GM12892 (cell line): ENCODE results near the gene RADIL.

Experiments
- DNase-seq: peaks from one replicate; pipeline ENCODE4 v3.0.0; 2011; ENCODE audit not compliant: insufficient read length
- FAIRE-seq: peaks from 2 replicates; lab custom pipeline; 2011; peaks lifted over from hg19 to GRCh38; lab: Jason Lieb, UNC
- POLR2A ChIP-seq: IDR thresholded peaks from 2 replicates; pipeline ENCODE4 v1.6.1; 2011; ENCODE audit warnings: low read depth, low read length, control low read depth
- POLR2AphosphoS5 ChIP-seq: IDR thresholded peaks from 2 replicates; pipeline ENCODE4 v1.6.1; 2011; ENCODE audit warnings: low read depth, low read length, control low read depth
- TAF1 ChIP-seq: IDR thresholded peaks from 2 replicates; pipeline ENCODE4 v1.6.1; 2011; ENCODE audit warnings: low read depth, mild to moderate bottlenecking, control low read depth, low read length, borderline replicate concordance

RADIL gene

GRCh38 chr7:4758111-4758510, 125.4 kb downstream of the RADIL start:
- TF ChIP-seq POLR2A (no peak), TAF1 (no peak), POLR2AphosphoS5 (no peak)
- DNase-seq (no peak), FAIRE-seq (no peak)

GRCh38 chr7:4755045-4755444, 128.5 kb downstream of the RADIL start:
- no peak for TF ChIP-seq POLR2AphosphoS5
- TF ChIP-seq TAF1 = no peak
- no peak for TF ChIP-seq POLR2A
- DNase-seq = no peak
- no peak for FAIRE-seq

GRCh38 chr7:4754433-4755010, 129.0 kb downstream of the RADIL start:
- TF ChIP-seq POLR2A = no peak
- TF ChIP-seq TAF1 = no peak
- no peak for TF ChIP-seq POLR2AphosphoS5
- DNase-seq (no peak), FAIRE-seq (no peak)

- FAIRE-seq (peak; percentile 91), DNase-seq (peak; percentile 92)
- TF ChIP-seq POLR2A = no peak
- no peak for TF ChIP-seq POLR2AphosphoS5
- TF ChIP-seq TAF1 = no peak
These were observed 129.7 kb downstream of the RADIL start for GRCh38 chr7:4753598-4754432.

GRCh38 chr7:4751398-4751947, 132.0 kb downstream of the RADIL start:
- no peak for DNase-seq
- TF ChIP-seq POLR2AphosphoS5 (no peak), TAF1 (no peak), POLR2A (no peak)
- no peak for FAIRE-seq

- TF ChIP-seq TAF1 (no peak), POLR2AphosphoS5 (no peak), POLR2A (no peak)
- FAIRE-seq (no peak), DNase-seq (no peak)
These were observed 133.7 kb downstream of the RADIL start for GRCh38 chr7:4749798-4750197.

- FAIRE-seq (no peak), DNase-seq (no peak)
- no peak for TF ChIP-seq TAF1
- no peak for TF ChIP-seq POLR2A
- no peak for TF ChIP-seq POLR2AphosphoS5
These were observed 134.2 kb downstream of the RADIL start for GRCh38 chr7:4749363-4749762.
